Peyer's patch (tissue), 4 donors: ENCODE results near the gene VWDE.

ENCODE experiments used
- POLR2A ChIP-seq, 2 donors: fragments of 450-650 bp; IDR thresholded peaks; one replicate each; pipeline ENCODE4 v1.5.1; 2017; ENCODE audit warnings: antibody characterized with exemption in 2 of 2, mild to moderate bottlenecking in 2 of 2, moderate library complexity in 2 of 2
- TF ChIP-seq, protein P1 (sequence below), 6 experiments: fragments of 450-650 bp in 4 of 6; fragments of 200-600 bp in 2 of 6; sonication (generic) in 1 of 6; IDR thresholded peaks; one replicate each; pipeline ENCODE4 v1.5.1; 2017 to 2019; ENCODE audit warnings: antibody characterized with exemption in 6 of 6, mild to moderate bottlenecking in 3 of 6, moderate library complexity in 1 of 6

DNA sequence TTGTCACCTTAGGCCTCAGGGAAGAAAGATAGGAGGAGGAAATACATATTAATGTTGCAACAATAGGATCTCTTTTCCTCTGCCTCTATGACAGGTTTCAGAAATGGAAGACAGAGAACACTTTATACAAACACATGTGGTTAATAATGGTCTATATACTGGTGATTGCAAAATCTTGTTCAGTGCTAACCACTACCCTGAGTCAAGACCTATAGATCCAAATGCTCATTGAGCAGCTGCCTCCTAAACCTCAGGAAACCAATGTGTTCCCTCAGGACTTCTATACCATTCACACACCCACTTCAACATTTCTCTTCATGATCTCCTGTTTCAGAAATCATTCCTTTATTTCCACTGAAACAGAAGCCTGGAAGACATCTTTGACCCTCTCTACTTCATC lies 32.5 kb upstream of the VWDE start:
- TF ChIP-seq, protein P1, sequence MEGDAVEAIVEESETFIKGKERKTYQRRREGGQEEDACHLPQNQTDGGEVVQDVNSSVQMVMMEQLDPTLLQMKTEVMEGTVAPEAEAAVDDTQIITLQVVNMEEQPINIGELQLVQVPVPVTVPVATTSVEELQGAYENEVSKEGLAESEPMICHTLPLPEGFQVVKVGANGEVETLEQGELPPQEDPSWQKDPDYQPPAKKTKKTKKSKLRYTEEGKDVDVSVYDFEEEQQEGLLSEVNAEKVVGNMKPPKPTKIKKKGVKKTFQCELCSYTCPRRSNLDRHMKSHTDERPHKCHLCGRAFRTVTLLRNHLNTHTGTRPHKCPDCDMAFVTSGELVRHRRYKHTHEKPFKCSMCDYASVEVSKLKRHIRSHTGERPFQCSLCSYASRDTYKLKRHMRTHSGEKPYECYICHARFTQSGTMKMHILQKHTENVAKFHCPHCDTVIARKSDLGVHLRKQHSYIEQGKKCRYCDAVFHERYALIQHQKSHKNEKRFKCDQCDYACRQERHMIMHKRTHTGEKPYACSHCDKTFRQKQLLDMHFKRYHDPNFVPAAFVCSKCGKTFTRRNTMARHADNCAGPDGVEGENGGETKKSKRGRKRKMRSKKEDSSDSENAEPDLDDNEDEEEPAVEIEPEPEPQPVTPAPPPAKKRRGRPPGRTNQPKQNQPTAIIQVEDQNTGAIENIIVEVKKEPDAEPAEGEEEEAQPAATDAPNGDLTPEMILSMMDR (IDR thresholded peaks at IDR 0.05), result no peak
- TF ChIP-seq POLR2A (IDR thresholded peaks at IDR 0.05), result no peak
